Activated T-helper 9 cell treated with anti-CD3 and anti-CD28 coated beads, Interleukin-2, amount 50 U/mL, for 16 hours (primary cell): ENCODE measurements around the gene SSX2IP.
"Not testable (repeated sequence)": the region's sequence is repeated elsewhere in the genome, so short reads cannot be mapped to it uniquely, and the experiment has no call there.

Source experiments
- DNase-seq: peaks from one replicate; pipeline ENCODE4 v3.0.0-alpha.2; 2020; ENCODE audit warnings: low read depth

Gene SSX2IP

DNA sequence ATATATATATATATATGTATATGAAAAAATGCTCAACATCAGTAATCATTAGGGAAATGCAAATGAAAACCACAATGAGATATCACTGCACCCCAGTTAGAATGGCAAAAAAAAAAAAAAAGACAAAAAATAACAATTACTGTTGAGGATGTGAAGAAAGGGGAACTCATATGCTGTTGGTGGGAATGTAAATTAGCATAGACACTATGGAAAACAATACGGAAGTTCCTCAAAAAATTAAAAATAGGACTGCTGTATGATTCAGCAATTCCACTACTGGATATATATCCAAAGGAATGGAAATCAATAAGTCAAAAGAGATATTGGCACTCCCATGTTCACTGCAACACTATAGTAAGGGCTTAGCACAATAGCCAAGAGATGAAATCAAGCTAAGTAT is 74.5 kb downstream of the SSX2IP start:
- no peak for DNase-seq

DNA sequence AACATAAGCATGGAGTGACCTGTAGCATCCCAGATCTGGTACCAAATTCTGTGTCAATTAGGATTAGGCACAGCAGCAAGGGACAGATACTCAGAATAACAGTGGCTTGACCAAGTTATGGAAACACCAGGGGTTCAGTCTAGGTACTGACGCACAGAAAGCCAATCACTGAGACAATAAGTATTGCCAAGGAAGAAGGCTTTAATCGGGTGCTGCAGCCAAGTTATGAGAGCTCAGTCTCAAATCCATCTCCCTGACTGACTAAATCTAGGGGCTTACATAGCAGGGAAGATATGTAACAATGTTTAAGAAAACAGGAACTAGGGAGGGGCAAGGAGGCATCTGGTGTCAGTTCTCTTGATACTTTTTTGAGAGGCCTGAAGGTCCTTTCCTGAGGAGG is 76.4 kb downstream of the SSX2IP start:
- DNase-seq, result no peak

GRCh38 chr1:84613026-84613425 is 77.2 kb downstream of the SSX2IP start:
- DNase-seq, result no peak

DNA sequence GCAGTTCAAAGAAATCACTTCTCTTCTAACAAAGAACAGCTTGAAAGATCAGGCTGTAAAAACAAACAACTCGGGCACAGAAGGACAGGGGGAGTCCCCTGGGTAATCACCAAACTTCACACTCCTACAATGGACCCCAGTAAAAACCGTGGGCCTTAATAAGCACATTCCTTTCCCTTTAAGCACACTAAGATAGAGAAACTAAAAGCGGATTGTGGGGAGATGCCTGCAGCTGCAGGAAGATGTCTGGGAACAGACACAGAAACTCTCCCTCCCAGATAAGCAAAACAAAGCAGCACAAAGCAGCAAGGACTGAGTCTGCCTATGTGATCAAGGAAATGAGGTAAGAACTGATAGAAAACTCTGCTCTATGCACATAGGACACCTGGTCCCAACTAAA is 78.5 kb downstream of the SSX2IP start:
- DNase-seq, result no peak

DNA sequence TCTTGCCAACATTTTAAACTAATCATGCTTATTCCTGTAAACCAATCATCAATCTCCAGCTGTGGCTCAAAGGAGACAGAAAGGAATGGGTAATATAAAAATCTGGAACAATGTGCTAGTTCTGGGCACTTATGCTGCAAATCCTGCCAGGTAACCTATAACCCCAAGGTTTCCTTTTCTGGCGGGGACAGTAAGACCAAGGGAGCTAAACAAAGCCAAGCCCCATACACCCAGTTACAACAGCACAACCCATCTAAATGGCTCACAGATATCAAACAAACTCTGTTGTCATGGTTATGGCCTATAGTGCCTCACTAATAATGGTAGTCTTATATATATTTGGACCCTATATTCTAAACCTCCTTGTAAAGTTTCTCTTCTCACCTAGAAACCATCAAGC is 79.2 kb downstream of the SSX2IP start:
- no peak for DNase-seq

DNA sequence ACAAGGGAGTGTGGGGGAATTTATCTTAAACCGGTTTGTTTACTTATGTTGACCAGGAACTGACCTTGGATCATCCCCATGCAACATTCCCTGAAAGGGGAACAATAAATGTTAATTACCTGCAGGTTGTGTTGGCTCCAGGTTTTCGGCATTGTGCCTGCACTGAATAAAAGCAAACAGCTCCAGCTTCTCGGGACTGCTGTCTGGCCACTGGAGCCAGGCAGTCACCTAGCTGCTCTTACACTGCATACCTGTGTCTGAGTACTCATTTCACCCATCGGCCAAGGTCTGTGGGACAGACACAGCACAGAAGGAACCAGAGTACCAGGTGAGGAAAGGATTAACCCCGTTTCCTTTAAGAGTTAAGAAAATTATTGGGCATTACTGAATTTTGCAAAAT is 83.3 kb downstream of the SSX2IP start:
- no peak for DNase-seq

DNA sequence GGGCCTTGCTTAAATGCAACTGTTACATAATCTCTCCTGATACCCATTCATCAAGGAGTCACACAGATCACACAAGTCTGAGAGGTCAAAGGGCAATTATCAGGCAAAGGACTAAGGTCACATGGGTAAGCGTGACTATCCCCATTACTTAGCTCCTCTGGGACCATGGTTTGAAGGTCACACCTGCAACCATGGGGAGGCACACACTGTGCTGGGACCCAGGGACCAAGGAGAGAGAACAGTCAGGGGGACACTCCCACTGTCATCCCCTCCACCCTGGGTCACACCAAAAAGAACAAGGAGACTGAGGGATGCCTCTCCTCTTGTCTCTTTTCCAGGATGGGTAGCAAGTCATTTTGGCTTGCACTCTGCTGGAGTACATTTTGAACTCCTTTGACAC is 85.1 kb downstream of the SSX2IP start:
- DNase-seq, result no peak

DNA sequence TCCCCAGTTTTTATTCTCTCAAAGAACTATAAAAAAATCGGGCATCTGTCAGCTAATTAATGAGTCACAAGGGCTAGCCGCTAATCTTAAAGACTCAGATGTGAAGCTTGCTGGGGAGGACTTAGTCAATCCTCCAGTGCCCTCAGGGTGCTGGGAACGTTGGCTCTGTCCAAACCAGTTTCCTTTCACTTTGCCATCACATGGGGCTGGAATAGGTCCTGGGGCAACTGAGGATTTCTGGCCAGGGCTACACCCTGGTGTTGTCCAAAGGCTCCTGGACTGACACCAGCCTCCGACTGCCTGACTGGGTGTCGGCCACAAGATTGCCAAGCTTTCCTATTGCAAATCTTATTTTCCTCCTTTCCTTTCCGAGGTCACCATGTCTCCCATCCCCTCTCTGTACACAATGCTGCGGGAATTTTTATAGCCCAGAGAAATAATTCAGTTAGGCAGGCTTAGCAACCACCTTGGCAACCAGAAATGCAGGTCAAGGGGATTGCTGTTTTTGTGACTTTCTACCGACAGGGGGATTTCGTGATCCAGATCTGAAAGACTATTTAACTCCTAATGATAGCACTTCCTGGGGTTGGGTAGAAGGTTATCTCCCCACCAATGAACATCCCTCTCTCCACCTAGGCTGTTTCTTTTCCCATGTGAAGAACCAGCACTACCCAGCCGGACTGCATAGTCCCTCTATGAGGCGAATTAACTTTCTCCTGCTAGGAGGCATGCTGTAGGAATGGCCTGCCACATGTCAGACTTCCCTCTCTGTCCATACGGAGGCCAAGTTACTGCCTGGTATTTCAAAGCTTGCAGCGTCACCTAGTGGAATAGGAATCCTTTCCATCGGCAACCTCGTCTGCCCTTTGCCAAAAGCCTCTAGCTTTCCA is 86.1 kb downstream of the SSX2IP start:
- no peak for DNase-seq

DNA sequence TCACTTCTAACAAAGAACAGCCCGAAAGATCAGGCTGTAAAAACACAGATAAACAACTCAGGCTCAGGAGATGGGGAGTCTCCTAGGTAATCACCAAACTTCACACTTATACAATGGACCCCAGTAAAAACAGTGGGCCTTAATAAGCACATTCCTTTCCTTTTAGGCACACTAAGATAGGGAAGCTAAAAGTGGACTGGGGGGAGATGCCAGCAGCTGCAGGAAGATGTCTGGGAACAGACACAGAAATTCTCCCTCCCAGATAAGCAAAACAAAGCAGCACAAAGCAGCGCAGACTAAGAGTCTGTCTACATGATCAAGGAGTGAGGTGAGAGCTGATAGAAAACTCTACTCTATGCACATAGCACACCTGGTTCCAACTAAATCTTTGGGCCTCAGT is 87.0 kb downstream of the SSX2IP start:
- DNase-seq, result no peak

DNA sequence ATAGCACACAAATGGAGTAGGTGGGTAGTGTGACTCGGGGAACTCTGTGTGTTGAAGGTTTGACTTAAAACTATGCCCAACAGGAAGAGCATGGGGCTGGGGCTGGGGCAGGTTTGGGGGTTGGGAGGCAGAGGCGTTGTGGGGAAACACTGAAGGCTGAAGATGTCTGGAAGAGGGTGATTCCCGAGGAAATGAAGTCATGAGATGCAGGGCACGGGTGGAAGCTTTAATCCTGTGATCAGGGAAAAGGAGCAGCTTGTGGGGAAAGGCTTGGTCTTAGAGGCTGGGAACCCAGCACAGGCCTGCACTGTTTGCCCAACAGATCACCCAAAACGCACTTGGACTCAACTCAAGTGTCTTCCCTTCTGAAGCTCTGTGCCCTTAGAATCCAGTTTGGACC is 89.5 kb downstream of the SSX2IP start:
- DNase-seq, result no peak

GRCh38 chr1:84598846-84599741 is 91.2 kb downstream of the SSX2IP start:
- no peak for DNase-seq

GRCh38 chr1:84598418-84598817 is 91.8 kb downstream of the SSX2IP start:
- DNase-seq, result no peak

DNA sequence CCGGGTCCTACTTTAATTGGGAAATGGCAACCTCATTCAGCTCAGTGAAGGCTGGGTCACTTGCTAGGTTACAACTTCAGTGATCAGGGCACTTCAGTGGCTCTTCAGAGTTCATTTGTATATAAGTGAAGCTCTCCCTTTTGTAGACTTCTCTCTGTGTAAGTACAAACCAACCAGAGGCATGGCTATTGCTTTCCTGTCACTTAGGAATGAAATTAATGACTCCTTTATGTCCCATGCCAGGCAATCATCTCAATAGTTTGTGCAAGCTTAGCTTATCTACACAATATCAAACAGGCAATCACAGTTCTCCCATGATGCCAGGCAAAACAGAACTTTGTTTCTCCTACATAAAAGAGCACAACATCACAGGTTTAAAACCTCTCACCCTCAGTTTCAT is 93.2 kb downstream of the SSX2IP start:
- no peak for DNase-seq

GRCh38 chr1:84594959-84595358 is 95.3 kb downstream of the SSX2IP start:
- DNase-seq, result not testable (repeated sequence)
